GM13977 (cell line): ENCODE data around the gene OR14C36.

Experiments
- DNase-seq: peaks from one replicate; pipeline ENCODE4 v3.0.0; 2012; ENCODE audit warnings: low spot score
- in situ Hi-C: fragments of 300-500 bp; cut with MboI; formaldehyde crosslinking; loops from one replicate; pipeline ENCODE4 v1.12.0; 2022; ENCODE audit warnings: low sequenced_read_pairs, low pct_unique_long_range_greater_than_20kb, mixed read lengths, inconsistent platforms; ENCODE audit not compliant: unreplicated experiment
- TF ChIP-seq, protein P1 (sequence below): IDR thresholded peaks from 2 replicates; pipeline ENCODE4 v1.5.1; 2012; ENCODE audit warnings: mild to moderate bottlenecking, control low read depth; ENCODE audit not compliant: insufficient read depth; ENCODE audit errors: extremely low read depth, missing control alignments

Gene OR14C36

GRCh38 chr1:248359415-248359814, 10.8 kb downstream of the OR14C36 start:
- TF ChIP-seq, protein P1, sequence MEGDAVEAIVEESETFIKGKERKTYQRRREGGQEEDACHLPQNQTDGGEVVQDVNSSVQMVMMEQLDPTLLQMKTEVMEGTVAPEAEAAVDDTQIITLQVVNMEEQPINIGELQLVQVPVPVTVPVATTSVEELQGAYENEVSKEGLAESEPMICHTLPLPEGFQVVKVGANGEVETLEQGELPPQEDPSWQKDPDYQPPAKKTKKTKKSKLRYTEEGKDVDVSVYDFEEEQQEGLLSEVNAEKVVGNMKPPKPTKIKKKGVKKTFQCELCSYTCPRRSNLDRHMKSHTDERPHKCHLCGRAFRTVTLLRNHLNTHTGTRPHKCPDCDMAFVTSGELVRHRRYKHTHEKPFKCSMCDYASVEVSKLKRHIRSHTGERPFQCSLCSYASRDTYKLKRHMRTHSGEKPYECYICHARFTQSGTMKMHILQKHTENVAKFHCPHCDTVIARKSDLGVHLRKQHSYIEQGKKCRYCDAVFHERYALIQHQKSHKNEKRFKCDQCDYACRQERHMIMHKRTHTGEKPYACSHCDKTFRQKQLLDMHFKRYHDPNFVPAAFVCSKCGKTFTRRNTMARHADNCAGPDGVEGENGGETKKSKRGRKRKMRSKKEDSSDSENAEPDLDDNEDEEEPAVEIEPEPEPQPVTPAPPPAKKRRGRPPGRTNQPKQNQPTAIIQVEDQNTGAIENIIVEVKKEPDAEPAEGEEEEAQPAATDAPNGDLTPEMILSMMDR = no peak
- DNase-seq = no peak
- in situ Hi-C loops = no loop called here

DNA sequence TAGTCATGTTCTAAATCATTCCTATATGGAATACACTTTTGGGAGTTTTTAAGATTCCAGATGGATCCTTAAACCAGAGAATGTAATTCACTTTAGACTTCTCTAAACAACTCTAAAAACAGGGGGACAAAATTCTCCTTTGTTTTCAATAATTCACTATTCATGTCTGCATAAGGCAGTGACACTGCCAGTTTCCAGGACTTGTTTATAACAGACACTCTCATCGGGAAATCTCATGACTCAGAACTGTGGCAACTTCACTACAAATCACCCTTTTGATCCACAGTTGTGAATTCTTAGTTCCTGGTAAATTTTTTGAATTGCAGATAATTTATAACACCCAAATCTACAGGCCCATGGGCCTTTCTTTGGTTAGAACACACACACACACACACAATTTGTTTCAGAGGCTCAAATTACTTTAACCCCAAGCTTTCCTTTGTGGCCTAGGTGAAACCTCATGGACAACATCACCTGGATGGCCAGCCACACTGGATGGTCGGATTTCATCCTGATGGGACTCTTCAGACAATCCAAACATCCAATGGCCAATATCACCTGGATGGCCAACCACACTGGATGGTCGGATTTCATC, 12.6 kb downstream of the OR14C36 start, which contains the start of gene OR2T4:
Gene OR2T4, plus strand, starts transcription at position 545 of the 595 bp plus-strand sequence. Its CDS starts 0 bp downstream, at position 545.
- TF ChIP-seq, protein P1 = no peak
- in situ Hi-C loops = no loop called here
- DNase-seq = no peak

GRCh38 chr1:248366609-248367008, 18.0 kb downstream of the OR14C36 start:
- in situ Hi-C loops = no loop called here
- no peak for DNase-seq
- TF ChIP-seq, protein P1 = no peak

GRCh38 chr1:248372394-248372793, 23.8 kb downstream of the OR14C36 start:
- TF ChIP-seq, protein P1 = no peak
- in situ Hi-C loops = no loop called here
- DNase-seq = no peak

GRCh38 chr1:248373761-248374160, 25.2 kb downstream of the OR14C36 start:
- in situ Hi-C loops = no loop called here
- DNase-seq = no peak
- TF ChIP-seq, protein P1 = no peak

GRCh38 chr1:248375446-248375845, 26.9 kb downstream of the OR14C36 start, which contains the start of gene OR2T6:
Gene OR2T6 (plus strand): TSS chr1:248375746. CDS start chr1:248387609, 11,863 bp downstream.
- no peak for DNase-seq
- TF ChIP-seq, protein P1 = no peak
- in situ Hi-C loops = no loop called here
